GM19463 (cell line): Measurements from ENCODE around the gene APOOL.
"Not testable (repeated sequence)": the region's sequence is repeated elsewhere in the genome, so short reads cannot be mapped to it uniquely, and the experiment has no call there.

ENCODE experiments used
- ATAC-seq: cut with Tn5 transposase; IDR thresholded peaks from one replicate; pipeline ENCODE4 v1.9.1; 2021; ENCODE audit warnings: mild to moderate bottlenecking, moderate library complexity; ENCODE audit not compliant: unreplicated experiment

APOOL gene

GRCh38 chrX:85077247-85077646, 73.6 kb downstream of the APOOL start:
- not testable (repeated sequence) for ATAC-seq

DNA sequence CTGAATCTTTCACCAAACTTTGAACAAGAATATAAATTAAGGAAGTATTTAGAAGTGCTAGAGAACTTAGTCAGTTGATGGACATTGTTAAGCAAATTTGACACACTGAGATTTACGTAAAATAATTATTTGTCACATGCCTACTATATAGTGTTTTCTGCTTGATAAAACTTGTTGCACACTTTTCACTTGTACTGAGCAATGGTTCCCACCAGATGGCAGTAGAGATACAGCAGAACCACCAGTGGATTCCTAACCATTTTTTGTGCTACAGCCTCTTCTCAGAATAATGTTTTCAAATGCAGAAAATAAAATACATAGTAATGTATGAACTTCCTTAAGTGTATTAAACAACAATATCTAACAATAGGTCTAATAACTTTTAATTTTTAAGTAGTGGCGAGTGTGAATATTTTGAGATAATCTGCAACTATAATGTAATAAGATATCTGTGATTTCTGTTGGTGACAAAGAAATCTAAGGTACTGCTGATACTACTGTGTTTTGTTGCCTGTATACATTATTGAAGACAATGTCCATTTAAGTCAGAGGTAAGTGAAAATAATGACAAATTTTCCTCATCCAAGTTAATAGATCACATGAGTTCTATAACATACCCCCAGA, 81.2 kb downstream of the APOOL start:
- peak; percentile 82 for ATAC-seq

GRCh38 chrX:85089321-85089840, 85.7 kb downstream of the APOOL start:
- ATAC-seq: no peak

- ATAC-seq: no peak
Observed at GRCh38 chrX:85107407-85107806, 103.7 kb downstream of the APOOL start.

GRCh38 chrX:85108165-85108564, 104.5 kb downstream of the APOOL start:
- no peak for ATAC-seq

- no peak for ATAC-seq
Observed at GRCh38 chrX:85109235-85109634, 105.6 kb downstream of the APOOL start.

- no peak for ATAC-seq
Observed at GRCh38 chrX:85111347-85111746, 107.7 kb downstream of the APOOL start.

GRCh38 chrX:85112293-85112692, 108.6 kb downstream of the APOOL start:
- ATAC-seq: no peak

GRCh38 chrX:85113746-85114145, 110.1 kb downstream of the APOOL start:
- no peak for ATAC-seq

DNA sequence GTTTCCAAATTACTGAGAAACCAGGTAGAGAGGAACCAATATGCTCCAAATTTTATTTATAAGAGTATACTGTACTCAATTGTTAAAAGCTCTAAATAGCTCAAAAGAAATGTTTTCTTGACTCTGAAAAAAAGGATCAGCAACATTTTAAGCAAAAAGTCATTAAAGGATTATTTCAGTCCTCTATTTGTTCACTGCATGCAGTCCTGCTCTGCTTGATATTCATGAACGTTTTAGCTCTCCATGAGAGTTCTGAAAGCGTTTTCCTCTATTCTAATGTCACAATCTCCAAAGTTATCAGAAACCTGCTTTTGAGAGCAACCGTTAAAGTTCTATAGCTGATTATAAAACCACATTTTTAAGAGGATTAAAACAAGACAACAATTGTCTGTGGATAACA, 110.5 kb downstream of the APOOL start:
- no peak for ATAC-seq

- no peak for ATAC-seq
Observed at GRCh38 chrX:85114776-85115175, 111.1 kb downstream of the APOOL start.

DNA sequence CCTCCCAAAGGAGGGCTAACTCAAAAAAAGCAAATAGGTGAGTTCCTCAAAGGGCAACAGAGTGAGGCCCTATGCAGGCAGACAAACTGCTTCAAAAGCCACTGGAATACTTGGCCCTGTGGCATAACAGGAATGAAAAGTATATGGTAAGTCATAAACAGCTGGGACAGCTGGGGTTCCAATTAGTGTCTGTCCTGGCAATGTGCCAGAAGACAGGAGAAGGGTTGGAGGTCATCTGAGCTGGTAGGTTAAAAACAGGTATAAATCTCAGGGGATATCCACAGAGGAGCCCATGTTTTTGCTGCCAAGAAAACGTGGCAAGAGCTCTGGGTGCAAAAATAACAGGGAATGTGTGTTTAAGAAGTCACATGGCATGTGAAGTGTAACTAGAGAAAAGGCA, 111.6 kb downstream of the APOOL start:
- no peak for ATAC-seq

- ATAC-seq: no peak
Observed at GRCh38 chrX:85136409-85136808, 132.7 kb downstream of the APOOL start.

DNA sequence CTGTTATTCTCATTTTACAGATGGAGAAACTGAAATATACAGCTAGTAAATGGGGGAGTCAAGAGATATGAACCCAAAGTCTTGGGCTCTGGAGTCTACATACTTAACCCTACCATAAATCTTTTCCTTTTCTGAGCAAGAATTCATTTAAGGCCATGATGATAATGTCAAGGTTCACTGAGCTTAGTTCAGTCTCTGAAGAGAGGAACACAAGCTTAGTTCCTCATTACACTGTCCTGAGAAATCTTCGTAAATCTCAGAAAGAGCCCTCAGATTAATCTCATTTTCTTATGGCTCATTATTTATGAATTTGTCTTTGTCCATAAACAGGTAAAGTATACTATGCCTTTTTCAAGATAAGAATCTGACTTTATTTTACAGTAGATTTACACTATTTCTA, 135.7 kb downstream of the APOOL start:
- ATAC-seq: no peak

DNA sequence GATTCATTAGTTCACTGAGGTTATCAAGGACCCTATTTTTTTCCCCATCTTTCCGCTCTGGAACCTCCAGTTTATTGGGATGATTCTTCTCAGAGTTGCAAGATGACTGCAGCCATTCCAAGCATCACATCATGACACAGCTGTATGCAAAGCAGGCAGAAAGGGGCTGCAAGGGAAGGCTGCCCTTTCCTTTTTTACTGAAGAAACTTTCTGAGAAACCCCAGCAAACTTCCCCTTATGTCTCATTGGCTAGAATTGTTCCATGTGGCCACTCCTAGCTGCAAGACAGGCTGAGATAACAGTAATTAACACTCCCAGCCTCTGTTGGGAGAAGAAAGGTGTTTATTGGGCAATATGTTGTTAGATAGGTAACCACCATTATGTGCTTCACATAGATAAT, 137.3 kb downstream of the APOOL start:
- peak; percentile 90 for ATAC-seq
